ENCODE measurements around the gene MAEA. TPM values are rescaled to one million over a fixed set of nuclear protein-coding genes. Genes with fewer than 3 reads are reported as not detected.
A peak's percentile ranks its signal among the peaks of the same experiment; 100 is the strongest.

Gene MAEA
- total and polyA plus RNA-seq, 9 of the 15 experiments (the other 6 are each of a cell fraction or from before 2014, with no cell fraction given) = 2.1 to 86.5 (median 45.0) TPM

DNA sequence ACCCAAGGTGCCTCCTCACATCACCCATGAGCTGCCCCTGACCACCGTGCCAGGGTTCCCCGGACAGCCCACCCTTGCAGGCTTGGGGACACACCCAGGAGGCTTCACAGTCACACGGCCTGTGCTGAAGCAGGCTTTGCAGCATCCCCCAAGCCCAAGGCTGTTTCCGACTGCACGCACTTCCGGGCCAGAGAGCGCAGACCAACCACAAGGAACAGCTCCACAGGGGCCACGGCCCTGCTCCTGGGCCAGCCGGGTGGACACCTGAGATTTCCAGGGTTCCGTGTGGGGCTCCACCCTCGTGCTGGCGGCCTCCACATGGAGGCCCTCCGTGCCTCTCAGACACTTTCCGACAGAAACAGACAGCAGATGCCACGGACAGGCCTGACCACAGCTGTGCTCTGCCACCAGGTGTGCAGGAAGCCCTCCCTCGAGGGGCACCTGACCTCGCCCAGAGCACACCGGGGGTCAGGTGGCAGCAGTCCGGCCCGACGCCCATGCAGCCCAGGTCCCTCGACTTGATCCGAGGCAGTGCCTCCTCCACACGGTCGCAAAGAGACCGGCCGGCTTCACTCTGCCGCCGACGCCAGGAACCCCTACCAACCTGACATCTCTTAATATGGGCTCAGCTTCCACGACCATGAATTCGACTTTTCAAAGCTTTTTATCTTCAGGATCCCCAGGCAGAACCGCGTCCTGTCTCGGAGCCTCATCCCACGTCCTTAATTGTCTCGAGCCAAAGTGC lies 48.8 kb upstream of the MAEA start:
- Histone ChIP-seq H3K9me1 (ENCODE audit: control insufficient read depth, insufficient read depth, low read length) (peaks cover 8% of the 10 kb centered on the region), H3K79me2 (ENCODE audit: control insufficient read depth, insufficient read depth, low read length) (peaks cover 54% of the 10 kb centered on the region), H3K36me3 (ENCODE audit: control insufficient read depth, insufficient read depth, low read length) (peaks cover 57% of the 10 kb centered on the region), H3K9ac (ENCODE audit: insufficient read depth in 1 of 2, low read depth in 2 of 2, low read length in 2 of 2) (no peak overlapping the region), H3K27ac (ENCODE audit: extremely low read depth, low read depth, low read length) (no peak overlapping the region), H2AFZ (ENCODE audit: low read depth, low read length) (no peak overlapping the region), H3K4me1 (replicated peaks in 1 of 2; ENCODE audit: control insufficient read depth in 2 of 2, insufficient read depth in 2 of 2, low read length in 2 of 2) (peaks cover 0 to 48% of the 10 kb centered on the region in 2 experiments; a peak in 2 of 5 replicates), H4K20me1 (replicated peaks; ENCODE audit: control insufficient read depth, insufficient read depth, low read length) (no peaks in the 10 kb centered on the region; the same call in 1 of the 2 replicates), H3K4me3 (no peak overlapping the region), H3K4me2 (ENCODE audit: insufficient read depth, low read length) (no peak overlapping the region), H3K27me3 (ENCODE audit: control insufficient read depth in 2 of 2, insufficient read depth in 2 of 2, low read length in 2 of 2) (no peaks in the 10 kb centered on the region), H3K9me3 (replicated peaks; ENCODE audit: control insufficient read depth, insufficient read depth, low read depth, low read length) (no peaks in the 10 kb centered on the region)
- intact Hi-C loops (cut with micrococcal nuclease) (no loop called here), in situ Hi-C loops (cut with MboI) (no loop called here)
- ChIA-PET CTCF (ENCODE audit: low intra/inter-chr PET ratio) (no interaction called here), POLR2A (no interaction called here)
- DNase-seq (ENCODE audit: extremely low read depth in 1 of 4, low spot score in 3 of 4) (no peak), FAIRE-seq (no peak), ATAC-seq (no peak)
- BruUV-seq (replicated peaks) = no TSS peak
- WGBS (ENCODE audit: insufficient coverage, low coverage, missing lambda C conversion rate) = 95% methylated on average over 29 of the region's 37 CpGs
- TF ChIP-seq ZC3H4 (CRISPR knock-in tag; IDR thresholded peaks at IDR 0.05; ENCODE audit: borderline replicate concordance) (no peak), RBM22 (IDR thresholded peaks at IDR 0.05; ENCODE audit: low read depth, low read length, poor library complexity, severe bottlenecking) (peak; percentile 7)

DNA sequence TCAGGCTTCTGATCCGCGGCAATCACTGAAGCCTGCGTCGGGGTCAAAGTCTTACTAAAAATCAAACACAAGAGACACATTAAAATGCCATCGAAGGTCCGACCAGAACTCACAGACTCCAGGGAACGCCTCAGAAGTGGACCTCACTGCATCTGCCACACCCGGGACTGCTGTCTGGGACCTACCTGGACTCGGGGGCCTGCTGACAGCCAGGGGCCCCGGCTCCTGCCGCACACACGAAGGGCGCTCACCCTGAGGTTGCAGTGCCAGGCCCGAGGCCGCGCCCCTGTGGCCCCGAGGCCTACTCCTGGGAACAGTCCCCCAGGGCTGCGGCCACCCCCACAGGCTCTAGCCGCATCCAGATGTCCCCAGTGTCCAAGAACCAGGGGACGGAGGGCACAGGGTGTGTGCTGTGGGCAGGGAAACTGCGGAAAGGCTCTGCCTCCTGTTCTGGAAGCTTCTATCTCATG lies 48.2 kb upstream of the MAEA start:
- no peaks in the 10 kb centered on the region; the same call in 1 of the 2 replicates for H4K20me1 ChIP-seq (replicated peaks; ENCODE audit: control insufficient read depth, insufficient read depth, low read length)
- ATAC-seq (no peak), DNase-seq (ENCODE audit: extremely low read depth in 1 of 4, low spot score in 3 of 4) (no peak), FAIRE-seq (no peak)
- peaks cover 0 to 54% of the 10 kb centered on the region in 2 experiments; a peak in 3 of 5 replicates for H3K4me1 ChIP-seq (replicated peaks in 1 of 2; ENCODE audit: control insufficient read depth in 2 of 2, insufficient read depth in 2 of 2, low read length in 2 of 2)
- TF ChIP-seq COPS2 (conservative IDR thresholded peaks at IDR 0.05) = no peak
- no peak for TF ChIP-seq ZNF766 (CRISPR knock-in tag; conservative IDR thresholded peaks at IDR 0.05)
- TF ChIP-seq, protein P1, sequence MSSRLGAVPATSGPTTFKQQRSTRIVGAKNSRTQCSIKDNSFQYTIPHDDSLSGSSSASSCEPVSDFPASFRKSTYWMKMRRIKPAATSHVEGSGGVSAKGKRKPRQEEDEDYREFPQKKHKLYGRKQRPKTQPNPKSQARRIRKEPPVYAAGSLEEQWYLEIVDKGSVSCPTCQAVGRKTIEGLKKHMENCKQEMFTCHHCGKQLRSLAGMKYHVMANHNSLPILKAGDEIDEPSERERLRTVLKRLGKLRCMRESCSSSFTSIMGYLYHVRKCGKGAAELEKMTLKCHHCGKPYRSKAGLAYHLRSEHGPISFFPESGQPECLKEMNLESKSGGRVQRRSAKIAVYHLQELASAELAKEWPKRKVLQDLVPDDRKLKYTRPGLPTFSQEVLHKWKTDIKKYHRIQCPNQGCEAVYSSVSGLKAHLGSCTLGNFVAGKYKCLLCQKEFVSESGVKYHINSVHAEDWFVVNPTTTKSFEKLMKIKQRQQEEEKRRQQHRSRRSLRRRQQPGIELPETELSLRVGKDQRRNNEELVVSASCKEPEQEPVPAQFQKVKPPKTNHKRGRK (tag; IDR thresholded peaks at IDR 0.05) = no peak
- 93% methylated on average over 12 of the region's 21 CpGs for WGBS (ENCODE audit: insufficient coverage, low coverage, missing lambda C conversion rate)
- in situ Hi-C loops (cut with MboI) = no loop called here
- H3K27me3 ChIP-seq (ENCODE audit: control insufficient read depth in 2 of 2, insufficient read depth in 2 of 2, low read length in 2 of 2) = no peaks in the 10 kb centered on the region
- POLR2A ChIA-PET = no interaction called here
- peaks cover 14% of the 10 kb centered on the region for H3K9me1 ChIP-seq (ENCODE audit: control insufficient read depth, insufficient read depth, low read length)
- H2AFZ ChIP-seq (ENCODE audit: low read depth, low read length) = no peak overlapping the region
- no peak overlapping the region for H3K4me3 ChIP-seq
- H3K79me2 ChIP-seq (ENCODE audit: control insufficient read depth, insufficient read depth, low read length) = peaks cover 61% of the 10 kb centered on the region
- H3K27ac ChIP-seq (ENCODE audit: extremely low read depth, low read depth, low read length) = no peak overlapping the region
- intact Hi-C loops (cut with micrococcal nuclease) = no loop called here
- no TSS peak for BruUV-seq (replicated peaks)
- H3K36me3 ChIP-seq (ENCODE audit: control insufficient read depth, insufficient read depth, low read length) = peaks cover 59% of the 10 kb centered on the region
- CTCF ChIA-PET (ENCODE audit: low intra/inter-chr PET ratio) = no interaction called here
- no peaks in the 10 kb centered on the region for H3K9me3 ChIP-seq (replicated peaks; ENCODE audit: control insufficient read depth, insufficient read depth, low read depth, low read length)
- no peak overlapping the region for H3K4me2 ChIP-seq (ENCODE audit: insufficient read depth, low read length)
- H3K9ac ChIP-seq (ENCODE audit: insufficient read depth in 1 of 2, low read depth in 2 of 2, low read length in 2 of 2) = no peak overlapping the region; a peak in 1 of 4 replicates
